CD4-positive, CD25-positive, alpha-beta regulatory T cell (primary cell): ENCODE measurements around the gene ARHGEF26. TPM values are rescaled to one million over a fixed set of nuclear protein-coding genes. Genes with fewer than 3 reads are reported as not detected.

Experiments used
- ATAC-seq, 2 donors: fragments of 150-1000 bp; cut with Tn5 transposase; one replicate each; pipeline ENCODE4 v1.10.0; 2021; ENCODE audit warnings: low read depth in 2 of 2, moderate number of reproducible peaks in 2 of 2, moderate library complexity in 1 of 2
- DNase-seq, 3 donors: peaks; one replicate each; pipeline versions ENCODE4 v3.0.0 to v3.0.0-alpha.2; 2012 to 2022; ENCODE audit warnings: mixed read lengths in 1 of 3
- H3K27ac ChIP-seq: one replicate; pipeline ENCODE4 v1.7.0; 2013; ENCODE audit warnings: mild to moderate bottlenecking, low read length; ENCODE audit not compliant: insufficient read depth, poor library complexity, severe bottlenecking
- H3K27me3 ChIP-seq: one replicate; pipeline ENCODE4 v1.7.0; 2013; ENCODE audit warnings: low read length; ENCODE audit not compliant: control insufficient read depth, insufficient read depth
- H3K36me3 ChIP-seq: one replicate; pipeline ENCODE4 v1.7.0; 2013; ENCODE audit warnings: mild to moderate bottlenecking, low read length, moderate library complexity; ENCODE audit not compliant: control insufficient read depth, insufficient read depth
- H3K4me1 ChIP-seq: 2 replicates; pipeline ENCODE4 v1.7.0; 2013; ENCODE audit warnings: mild to moderate bottlenecking, low read length; ENCODE audit not compliant: insufficient read depth, control insufficient read depth, poor library complexity, severe bottlenecking
- H3K4me3 ChIP-seq: one replicate; pipeline ENCODE4 v1.7.0; 2013; ENCODE audit warnings: low read depth, mild to moderate bottlenecking, low read length, moderate library complexity
- H3K9me3 ChIP-seq, 2 experiments: 1 replicate in 1 of 2; 2 replicates in 1 of 2; pipeline ENCODE4 v1.7.0; 2013; ENCODE audit warnings: low read length in 2 of 2, mild to moderate bottlenecking in 1 of 2, moderate library complexity in 1 of 2; ENCODE audit not compliant: control insufficient read depth in 2 of 2
- H3K27ac Mint-ChIP-seq, 3 donors: one replicate each; pipeline ENCODE4 v1.8.0; 2020 to 2022; ENCODE audit warnings: mild to moderate bottlenecking in 3 of 3, mixed read lengths in 3 of 3, moderate library complexity in 2 of 3
- H3K27me3 Mint-ChIP-seq: one replicate; pipeline ENCODE4 v1.8.0; 2022; ENCODE audit warnings: mild to moderate bottlenecking, mixed read lengths
- H3K36me3 Mint-ChIP-seq: one replicate; pipeline ENCODE4 v1.8.0; 2020; ENCODE audit warnings: mixed read lengths
- H3K4me1 Mint-ChIP-seq, 4 donors: one replicate each; pipeline ENCODE4 v1.8.0; 2020 to 2022; ENCODE audit warnings: mixed read lengths in 4 of 4, mild to moderate bottlenecking in 1 of 4
- H3K4me3 Mint-ChIP-seq, 4 donors: one replicate each; pipeline ENCODE4 v1.8.0; 2020 to 2022; ENCODE audit warnings: mild to moderate bottlenecking in 4 of 4, mixed read lengths in 4 of 4, moderate library complexity in 3 of 4
- H3K9me3 Mint-ChIP-seq, 7 donors: one replicate each; pipeline ENCODE4 v1.8.0; 2020 to 2022; ENCODE audit warnings: mixed read lengths in 7 of 7, mild to moderate bottlenecking in 3 of 7, moderate library complexity in 2 of 7
- polyA plus RNA-seq, 4 donors: library from polyadenylated mRNA; unstranded; fragments of 300-500 nt; fragmentation: Illumina TruSeq; gene quantifications; one replicate each; pipeline ENCODE4 v1.2.3, GENCODE V29; 2021
- total RNA-seq: library from RNA; stranded (reverse); gene quantifications from one replicate; pipeline ENCODE4 v1.2.3, GENCODE V29; 2022

ARHGEF26 gene
- total and polyA plus RNA-seq, 5 donors from 2014 or later = 0.09 to 0.13 TPM; not detected in 3

DNA sequence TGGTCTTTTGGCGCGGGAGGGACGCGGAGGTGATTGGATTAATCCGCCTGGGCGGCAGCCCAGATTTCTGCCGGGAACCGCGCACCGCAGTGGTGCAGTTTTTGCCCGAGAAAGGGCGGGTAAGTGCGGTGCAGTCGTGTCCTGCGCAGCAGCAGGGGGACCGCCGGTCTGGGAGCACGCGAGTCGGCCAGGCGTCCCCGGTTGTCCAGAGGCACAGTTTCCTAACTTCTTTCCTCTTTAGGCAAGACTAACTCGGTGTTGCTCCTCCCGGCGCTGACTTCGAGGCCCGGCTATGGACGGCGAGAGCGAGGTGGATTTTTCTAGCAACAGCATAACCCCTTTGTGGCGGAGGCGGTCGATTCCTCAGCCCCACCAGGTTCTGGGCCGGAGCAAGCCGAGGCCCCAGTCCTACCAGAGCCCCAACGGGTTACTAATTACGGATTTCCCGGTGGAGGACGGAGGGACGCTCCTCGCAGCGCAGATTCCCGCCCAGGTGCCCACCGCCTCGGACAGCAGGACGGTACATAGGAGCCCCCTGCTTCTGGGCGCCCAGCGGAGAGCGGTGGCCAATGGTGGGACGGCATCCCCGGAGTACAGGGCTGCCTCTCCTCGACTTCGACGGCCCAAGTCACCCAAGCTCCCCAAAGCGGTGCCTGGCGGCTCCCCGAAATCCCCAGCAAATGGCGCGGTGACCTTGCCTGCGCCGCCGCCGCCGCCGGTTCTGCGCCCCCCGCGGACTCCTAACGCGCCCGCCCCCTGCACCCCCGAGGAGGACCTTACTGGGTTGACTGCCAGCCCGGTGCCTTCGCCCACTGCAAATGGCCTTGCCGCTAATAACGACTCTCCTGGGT is 736 bp downstream of the ARHGEF26 start:
- peaks cover 3% of the 10 kb centered on the region for H3K36me3 Mint-ChIP-seq
- no peak overlapping the region for H3K27ac Mint-ChIP-seq
- H3K4me1 ChIP-seq = peaks cover 13% of the 10 kb centered on the region
- peak overlapping the region; percentile 56 to 83 (median 67) for H3K4me3 Mint-ChIP-seq
- peaks cover 0 to 23% (median 5%) of the 10 kb centered on the region in 4 donors for H3K4me1 Mint-ChIP-seq
- H3K27me3 Mint-ChIP-seq = peaks cover 76% of the 10 kb centered on the region
- ATAC-seq (peak in 1 of 2 donors; percentile 13), DNase-seq (peak in 1 of 3 donors; percentile 24)
- no peak overlapping the region for H3K27ac ChIP-seq
- peaks cover 31% of the 10 kb centered on the region for H3K27me3 ChIP-seq
- H3K4me3 ChIP-seq = no peak overlapping the region
- H3K9me3 Mint-ChIP-seq = peaks cover 0 to 5% (median 0%) of the 10 kb centered on the region in 7 donors
- no peaks in the 10 kb centered on the region for H3K36me3 ChIP-seq
- no peaks in the 10 kb centered on the region for H3K9me3 ChIP-seq

DNA sequence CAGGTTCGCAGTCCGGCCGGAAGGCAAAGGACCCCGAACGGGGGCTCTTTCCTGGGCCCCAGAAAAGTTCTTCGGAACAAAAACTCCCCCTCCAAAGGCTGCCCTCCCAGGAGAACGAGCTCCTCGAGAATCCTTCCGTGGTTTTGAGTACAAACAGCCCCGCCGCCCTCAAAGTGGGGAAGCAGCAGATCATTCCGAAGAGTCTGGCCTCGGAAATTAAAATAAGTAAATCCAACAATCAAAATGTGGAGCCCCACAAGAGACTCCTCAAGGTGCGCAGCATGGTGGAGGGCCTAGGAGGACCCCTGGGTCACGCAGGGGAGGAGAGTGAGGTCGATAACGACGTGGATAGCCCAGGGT is 1.3 kb downstream of the ARHGEF26 start:
- Mint-ChIP-seq H3K27ac (no peak overlapping the region), H3K4me3 (peak overlapping the region in 2 of 4 donors; percentile 66 to 72), H3K4me1 (peaks cover 0 to 23% (median 5%) of the 10 kb centered on the region in 4 donors), H3K27me3 (peaks cover 76% of the 10 kb centered on the region), H3K9me3 (peaks cover 0 to 5% (median 0%) of the 10 kb centered on the region in 7 donors), H3K36me3 (peaks cover 3% of the 10 kb centered on the region)
- no peak for DNase-seq
- H3K4me1 ChIP-seq = peaks cover 13% of the 10 kb centered on the region
- H3K27ac ChIP-seq = no peak overlapping the region
- H3K9me3 ChIP-seq = no peaks in the 10 kb centered on the region
- peaks cover 31% of the 10 kb centered on the region for H3K27me3 ChIP-seq
- no peak overlapping the region for H3K4me3 ChIP-seq
- ATAC-seq = no peak
- no peaks in the 10 kb centered on the region for H3K36me3 ChIP-seq

DNA sequence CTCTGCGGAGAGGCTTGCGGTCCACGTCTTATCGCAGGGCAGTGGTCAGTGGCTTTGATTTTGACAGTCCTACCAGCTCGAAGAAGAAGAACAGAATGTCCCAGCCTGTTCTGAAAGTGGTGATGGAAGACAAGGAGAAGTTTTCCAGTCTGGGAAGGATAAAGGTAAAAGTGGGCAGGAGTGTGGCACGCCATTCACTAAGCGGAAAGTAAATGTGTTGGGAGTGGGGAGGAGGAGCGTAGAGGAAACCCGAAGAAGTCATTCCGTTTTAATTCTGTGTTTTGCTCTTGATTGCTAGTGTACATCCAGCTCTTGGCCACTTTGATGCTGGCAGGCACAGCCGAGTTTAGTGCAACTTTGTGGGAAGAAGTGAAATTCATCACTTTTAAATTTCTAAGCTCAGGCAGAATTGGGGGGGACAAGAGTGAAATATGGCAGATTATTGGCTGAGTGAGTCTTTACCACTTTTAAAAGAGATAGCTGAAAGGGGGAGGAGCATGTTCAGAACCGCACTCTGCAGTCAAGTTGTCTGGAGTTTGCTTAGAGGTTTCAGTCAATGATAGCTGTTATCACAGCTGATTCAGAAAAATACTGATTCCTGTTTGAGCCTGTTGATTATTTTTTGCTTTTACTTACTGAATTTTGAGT is 1.8 kb downstream of the ARHGEF26 start:
- ATAC-seq (no peak), DNase-seq (no peak)
- Mint-ChIP-seq H3K27ac (no peak overlapping the region), H3K9me3 (peaks cover 0 to 5% (median 0%) of the 10 kb centered on the region in 7 donors), H3K4me3 (peak overlapping the region in 2 of 4 donors; percentile 66 to 72), H3K27me3 (peaks cover 78% of the 10 kb centered on the region), H3K36me3 (peaks cover 3% of the 10 kb centered on the region), H3K4me1 (peaks cover 0 to 23% (median 5%) of the 10 kb centered on the region in 4 donors)
- Histone ChIP-seq H3K36me3 (no peaks in the 10 kb centered on the region), H3K9me3 (no peaks in the 10 kb centered on the region), H3K27me3 (peaks cover 31% of the 10 kb centered on the region), H3K4me3 (no peak overlapping the region), H3K4me1 (peaks cover 13% of the 10 kb centered on the region), H3K27ac (no peak overlapping the region)

GRCh38 chr3:154123906-154124305 is 2.7 kb downstream of the ARHGEF26 start:
- Histone ChIP-seq H3K4me3 (no peak overlapping the region), H3K9me3 (no peaks in the 10 kb centered on the region), H3K4me1 (peaks cover 13% of the 10 kb centered on the region), H3K36me3 (no peaks in the 10 kb centered on the region), H3K27me3 (peaks cover 31% of the 10 kb centered on the region), H3K27ac (no peak overlapping the region)
- H3K36me3 Mint-ChIP-seq = peaks cover 3% of the 10 kb centered on the region
- peaks cover 78% of the 10 kb centered on the region for H3K27me3 Mint-ChIP-seq
- ATAC-seq (no peak), DNase-seq (no peak)
- peaks cover 0 to 23% (median 5%) of the 10 kb centered on the region in 4 donors for H3K4me1 Mint-ChIP-seq
- no peak overlapping the region for H3K27ac Mint-ChIP-seq
- peak overlapping the region in 1 of 4 donors; percentile 1 for H3K4me3 Mint-ChIP-seq
- H3K9me3 Mint-ChIP-seq = peaks cover 0 to 6% (median 0%) of the 10 kb centered on the region in 7 donors

DNA sequence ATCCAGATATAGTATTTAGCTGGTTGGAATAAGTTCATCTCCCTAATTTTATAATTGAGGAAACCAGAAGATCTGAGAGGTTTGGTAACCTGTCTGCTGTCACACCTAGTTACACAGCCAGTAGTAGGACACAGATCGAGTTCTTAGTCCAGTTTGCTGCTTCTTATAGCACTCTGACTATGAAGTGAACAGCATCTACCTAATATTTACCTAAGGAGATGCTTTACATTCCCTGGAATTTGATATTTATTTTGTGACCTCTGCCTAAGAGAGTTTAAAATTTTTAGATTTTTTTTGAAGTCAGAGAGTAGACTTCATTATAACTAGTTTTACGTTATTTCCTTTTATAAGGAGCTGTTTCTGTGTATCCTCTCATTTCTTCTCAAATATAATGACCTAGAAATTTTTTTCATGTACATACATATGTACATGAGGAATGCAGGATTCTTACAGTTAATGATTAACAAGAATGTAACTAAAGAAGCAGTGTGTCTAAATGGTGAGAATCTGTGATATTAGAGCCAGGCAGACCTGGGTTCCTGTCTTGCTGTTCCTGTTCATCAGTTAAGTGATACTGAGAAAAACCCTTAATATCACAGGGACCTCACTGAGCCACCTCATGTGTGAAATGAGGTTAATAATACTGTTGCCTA is 4.3 kb downstream of the ARHGEF26 start:
- no peak for DNase-seq
- peaks cover 13% of the 10 kb centered on the region for H3K4me1 ChIP-seq
- Mint-ChIP-seq H3K9me3 (peaks cover 0 to 2% (median 0%) of the 10 kb centered on the region in 7 donors), H3K27ac (no peak overlapping the region), H3K27me3 (peaks cover 62% of the 10 kb centered on the region), H3K4me3 (no peak overlapping the region), H3K4me1 (peaks cover 0 to 20% (median 5%) of the 10 kb centered on the region in 4 donors), H3K36me3 (peaks cover 3% of the 10 kb centered on the region)
- no peaks in the 10 kb centered on the region for H3K9me3 ChIP-seq
- no peak overlapping the region for H3K4me3 ChIP-seq
- H3K27ac ChIP-seq = no peak overlapping the region
- no peak for ATAC-seq
- peaks cover 25% of the 10 kb centered on the region for H3K27me3 ChIP-seq
- H3K36me3 ChIP-seq = no peaks in the 10 kb centered on the region

- Histone ChIP-seq H3K4me1 (peaks cover 5% of the 10 kb centered on the region), H3K27me3 (peaks cover 24% of the 10 kb centered on the region), H3K36me3 (no peaks in the 10 kb centered on the region), H3K27ac (no peak overlapping the region), H3K9me3 (no peaks in the 10 kb centered on the region), H3K4me3 (no peak overlapping the region)
- H3K9me3 Mint-ChIP-seq = peaks cover 0 to 2% (median 0%) of the 10 kb centered on the region in 7 donors
- peaks cover 57% of the 10 kb centered on the region for H3K27me3 Mint-ChIP-seq
- no peak for ATAC-seq
- DNase-seq = no peak
- no peak overlapping the region for H3K27ac Mint-ChIP-seq
- H3K36me3 Mint-ChIP-seq = peaks cover 3% of the 10 kb centered on the region
- no peak overlapping the region for H3K4me3 Mint-ChIP-seq
- H3K4me1 Mint-ChIP-seq = peaks cover 0 to 12% (median 2%) of the 10 kb centered on the region in 4 donors
These were observed 5.5 kb downstream of the ARHGEF26 start for GRCh38 chr3:154126651-154127050.

GRCh38 chr3:154129625-154130024 is 8.4 kb downstream of the ARHGEF26 start:
- ATAC-seq (no peak), DNase-seq (no peak)
- H3K27me3 Mint-ChIP-seq = peaks cover 35% of the 10 kb centered on the region
- H3K27ac Mint-ChIP-seq = no peak overlapping the region
- H3K9me3 Mint-ChIP-seq = peaks cover 0 to 1% (median 0%) of the 10 kb centered on the region in 7 donors
- no peak overlapping the region for H3K27ac ChIP-seq
- H3K9me3 ChIP-seq = no peaks in the 10 kb centered on the region
- peaks cover 0 to 2% (median 0%) of the 10 kb centered on the region in 4 donors for H3K4me1 Mint-ChIP-seq
- no peak overlapping the region for H3K4me3 ChIP-seq
- H3K36me3 Mint-ChIP-seq = no peaks in the 10 kb centered on the region
- H3K36me3 ChIP-seq = no peaks in the 10 kb centered on the region
- peaks cover 5% of the 10 kb centered on the region for H3K27me3 ChIP-seq
- no peaks in the 10 kb centered on the region for H3K4me1 ChIP-seq
- H3K4me3 Mint-ChIP-seq = no peak overlapping the region
